HepG2 (cell line): Measurements from ENCODE around the gene DYNC2H1. TPM values are rescaled to one million over a fixed set of nuclear protein-coding genes. Genes with fewer than 3 reads are reported as not detected.

ENCODE experiments used
- ATAC-seq: fragments of 200-7000 bp; cut with Tn5 transposase; 3 replicates; pipeline ENCODE4 v1.9.1; 2020; ENCODE audit warnings: mild to moderate bottlenecking, moderate library complexity
- BruUV-seq: library from RNA; stranded (reverse); fragments of 400-500 nt; replicated peaks from 2 replicates; lab custom pipeline; 2021; lab: Mats Ljungman, UMichigan
- CTCF ChIA-PET: fragments of 300-600 bp; formaldehyde crosslinking; extraction: SDS; loops from one replicate; lab custom pipeline; 2021; ENCODE audit warnings: low total read pairs, inconsistent platforms, low intra/inter-chr PET ratio; lab: Yijun Ruan, JAX
- POLR2A ChIA-PET: fragments of 350-600 bp; sonication (Branson Sonifier 250); formaldehyde crosslinking; loops from one replicate; lab custom pipeline; 2020; ENCODE audit warnings: antibody characterized with exemption, inconsistent platforms; lab: Yijun Ruan, JAX
- DNase-seq: peaks from one replicate; pipeline ENCODE4 v3.0.0-alpha.2; 2015; ENCODE audit warnings: low spot score
- FAIRE-seq: peaks from 3 replicates; lab custom pipeline; 2011; peaks lifted over from hg19 to GRCh38; lab: Jason Lieb, UNC
- H2AFZ ChIP-seq: one replicate; pipeline ENCODE4 v1.6.1; 2011; ENCODE audit warnings: low read length, inconsistent platforms
- H3K27ac ChIP-seq: fragments of 300-600 bp; 3 replicates; pipeline ENCODE4 v1.8.0; 2011; ENCODE audit warnings: mixed run types, mild to moderate bottlenecking, mixed read lengths, low read length, inconsistent platforms; ENCODE audit not compliant: insufficient read depth; ENCODE audit errors: extremely low read length
- H3K27me3 ChIP-seq, 2 experiments: fragments of 200-600 bp in 1 of 2; 2 replicates in 1 of 2; 3 replicates in 1 of 2; pipeline versions ENCODE4 v1.6.0 to v1.8.0; 2011; ENCODE audit warnings: low read length in 2 of 2, mild to moderate bottlenecking in 2 of 2, moderate library complexity in 2 of 2, inconsistent platforms in 1 of 2; ENCODE audit not compliant: insufficient read depth in 2 of 2, control insufficient read depth in 1 of 2
- H3K36me3 ChIP-seq, 2 experiments: fragments of 200-600 bp in 1 of 2; replicated peaks in 1 of 2; 2 replicates in 1 of 2; 3 replicates in 1 of 2; pipeline versions ENCODE4 v1.5.1 to v1.8.0; 2011; ENCODE audit warnings: low read length in 2 of 2, inconsistent platforms in 1 of 2; ENCODE audit not compliant: insufficient read depth in 2 of 2, control insufficient read depth in 1 of 2
- H3K4me1 ChIP-seq: 2 replicates; pipeline ENCODE4 v1.5.1; 2012; ENCODE audit warnings: low read length, inconsistent platforms; ENCODE audit not compliant: insufficient read depth
- H3K4me2 ChIP-seq: 2 replicates; pipeline ENCODE4 v1.6.0; 2011; ENCODE audit warnings: low read depth, low read length, inconsistent platforms
- H3K4me3 ChIP-seq, 3 experiments: fragments of 200-600 bp in 1 of 3; sonication (generic), shearing (Covaris generic) in 1 of 3; replicated peaks in 1 of 3; 2 replicates each; pipeline ENCODE4 v1.5.1; 2011 to 2016; ENCODE audit warnings: low read length in 3 of 3, inconsistent platforms in 2 of 3, low read depth in 2 of 3, mild to moderate bottlenecking in 2 of 3, control low read depth in 1 of 3, mixed read lengths in 1 of 3; ENCODE audit not compliant: insufficient read depth in 1 of 3
- H3K79me2 ChIP-seq: one replicate; pipeline ENCODE4 v1.6.1; 2011; ENCODE audit warnings: low read length, inconsistent platforms; ENCODE audit not compliant: insufficient read depth
- H3K9ac ChIP-seq: 2 replicates; pipeline ENCODE4 v1.6.0; 2011; ENCODE audit warnings: mild to moderate bottlenecking, low read depth, low read length, inconsistent platforms; ENCODE audit not compliant: insufficient read depth
- H3K9me3 ChIP-seq: 2 replicates; pipeline ENCODE4 v1.5.1; 2012; ENCODE audit warnings: mild to moderate bottlenecking, low read length
- H4K20me1 ChIP-seq: 2 replicates; pipeline ENCODE4 v1.6.0; 2011; ENCODE audit warnings: inconsistent platforms, mild to moderate bottlenecking, low read length, moderate library complexity; ENCODE audit not compliant: insufficient read depth
- ATF7 ChIP-seq, 2 experiments: fragments of 450-650 bp in 1 of 2; sonication (generic) in 1 of 2; formaldehyde crosslinking in 1 of 2; IDR thresholded peaks; 2 replicates each; pipeline versions ENCODE4 v1.4.0 to v1.6.1; 2016 to 2020; ENCODE audit warnings: antibody characterized with exemption in 1 of 2, mild to moderate bottlenecking in 1 of 2, missing genetic modification reagents in 1 of 2
- KLF11 ChIP-seq: IDR thresholded peaks from 2 replicates; pipeline ENCODE4 v1.6.1; 2016; ENCODE audit warnings: missing compliant biosample characterization
- RNF2 ChIP-seq: fragments of 450-650 bp; conservative IDR thresholded peaks from 2 replicates; pipeline ENCODE4 v1.6.1; 2016; ENCODE audit warnings: low read depth
- TAF15 ChIP-seq: fragments of 200-400 bp; formaldehyde crosslinking; IDR thresholded peaks from one replicate; pipeline ENCODE4 v1.6.1; 2018; ENCODE audit warnings: mild to moderate bottlenecking, low read depth, low read length; ENCODE audit not compliant: poor library complexity, severe bottlenecking
- ZNF337 ChIP-seq: sonication (generic); formaldehyde crosslinking; IDR thresholded peaks from 2 replicates; pipeline ENCODE4 v1.5.1; 2020; ENCODE audit warnings: missing genetic modification reagents, low read depth, mild to moderate bottlenecking, borderline replicate concordance
- WGBS: methylation state at CpG from one replicate; pipeline ENCODE4 v1.1.6; 2017; ENCODE audit warnings: low lambda C conversion rate; 5-methylcytosine and 5-hydroxymethylcytosine counted together
- in situ Hi-C: cut with HindIII; loops from 2 replicates; pipeline ENCODE4 v1.10.0; 2017; ENCODE audit warnings: low pct_unique_long_range_greater_than_20kb; ENCODE audit not compliant: extremely low pct_ligation_motif_present
- intact Hi-C: fragments of 100-400 bp; cut with micrococcal nuclease; formaldehyde crosslinking; loops from one replicate; pipeline ENCODE4 v1.10.0; 2022; ENCODE audit not compliant: unreplicated experiment
- polyA plus RNA-seq, 8 experiments: library from polyadenylated mRNA; depleted of rRNA in 3 of 8; stranded (reverse) in 7 of 8; unstranded in 1 of 8; fragments of >200 nt; fragmentation: Illumina TruSeq in 4 of 8; extraction: Trizol in 4 of 8; gene quantifications; 2 replicates each; pipeline versions ENCODE4 v1.2.1 to v1.2.3, GENCODE V29; 2011 to 2016; ENCODE audit warnings: low read depth in 4 of 8, missing spikeins in 1 of 8, mixed read lengths in 1 of 8; ENCODE audit not compliant: insufficient read depth in 1 of 8
- total RNA-seq, 5 experiments: library from RNA; depleted of rRNA; stranded (reverse); fragments of >200 nt; fragmentation: Illumina TruSeq; extraction: Trizol; gene quantifications; 2 replicates each; pipeline ENCODE4 v1.2.3, GENCODE V29; 2016; ENCODE audit warnings: low read depth in 1 of 5
- TF ChIP-seq, protein P1 (sequence below): sonication (generic); formaldehyde crosslinking; IDR thresholded peaks from 2 replicates; pipeline ENCODE4 v1.5.0; 2020; ENCODE audit warnings: mild to moderate bottlenecking, missing genetic modification reagents

Gene DYNC2H1
- total and polyA plus RNA-seq, 2 of the 13 experiments (the other 11 are each of a cell fraction or from before 2014, with no cell fraction given) = 0.49 to 0.66 TPM

DNA sequence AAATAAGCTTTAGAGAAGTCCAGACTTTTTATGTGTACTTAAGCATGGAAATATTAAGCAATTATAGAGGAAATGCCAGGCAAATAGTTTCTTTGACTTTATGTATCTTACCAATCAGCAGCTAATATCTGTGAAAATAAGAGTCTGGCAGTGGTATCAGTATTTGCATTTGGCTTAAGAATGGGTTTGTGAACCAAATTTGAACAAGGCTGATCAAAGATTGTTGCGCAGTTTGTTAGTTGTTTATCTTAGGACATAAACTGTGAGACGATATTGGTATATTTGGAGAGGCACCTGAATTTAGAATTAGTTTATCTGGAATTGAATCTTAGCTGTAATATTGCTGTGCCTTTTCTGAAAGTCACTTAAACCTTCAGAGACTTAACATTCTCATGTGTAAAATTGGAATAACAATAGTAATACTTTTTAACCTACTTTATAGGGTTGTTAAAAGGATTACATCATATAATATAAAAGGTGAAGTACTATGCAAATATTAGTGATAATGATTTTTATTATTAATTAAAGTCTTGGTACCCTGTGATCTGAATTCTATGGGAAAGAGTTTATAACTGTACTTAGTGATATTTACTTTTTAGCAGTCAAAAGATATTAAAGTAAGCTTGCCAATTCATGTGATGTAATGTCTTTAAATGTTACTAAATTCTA is 66.4 kb downstream of the DYNC2H1 start:
- no peaks in the 10 kb centered on the region for H3K27me3 ChIP-seq
- TF ChIP-seq TAF15 = no peak
- TF ChIP-seq ATF7 (IDR thresholded peaks at IDR 0.05) = peak; percentile 64
- no peak for TF ChIP-seq ATF7 (CRISPR knock-in tag; IDR thresholded peaks at IDR 0.05)
- TF ChIP-seq RNF2 = no peak
- no peak for TF ChIP-seq ZNF337 (CRISPR knock-in tag)
- TF ChIP-seq, protein P1, sequence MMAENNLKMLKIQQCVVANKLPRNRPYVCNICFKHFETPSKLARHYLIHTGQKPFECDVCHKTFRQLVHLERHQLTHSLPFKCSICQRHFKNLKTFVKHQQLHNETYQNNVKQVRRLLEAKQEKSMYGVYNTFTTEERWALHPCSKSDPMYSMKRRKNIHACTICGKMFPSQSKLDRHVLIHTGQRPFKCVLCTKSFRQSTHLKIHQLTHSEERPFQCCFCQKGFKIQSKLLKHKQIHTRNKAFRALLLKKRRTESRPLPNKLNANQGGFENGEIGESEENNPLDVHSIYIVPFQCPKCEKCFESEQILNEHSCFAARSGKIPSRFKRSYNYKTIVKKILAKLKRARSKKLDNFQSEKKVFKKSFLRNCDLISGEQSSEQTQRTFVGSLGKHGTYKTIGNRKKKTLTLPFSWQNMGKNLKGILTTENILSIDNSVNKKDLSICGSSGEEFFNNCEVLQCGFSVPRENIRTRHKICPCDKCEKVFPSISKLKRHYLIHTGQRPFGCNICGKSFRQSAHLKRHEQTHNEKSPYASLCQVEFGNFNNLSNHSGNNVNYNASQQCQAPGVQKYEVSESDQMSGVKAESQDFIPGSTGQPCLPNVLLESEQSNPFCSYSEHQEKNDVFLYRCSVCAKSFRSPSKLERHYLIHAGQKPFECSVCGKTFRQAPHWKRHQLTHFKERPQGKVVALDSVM (CRISPR knock-in tag) = no peak
- no peak for TF ChIP-seq KLF11 (CRISPR knock-in tag)
- no peaks in the 10 kb centered on the region for H3K9me3 ChIP-seq
- ChIA-PET POLR2A (no interaction called here), CTCF (no interaction called here)
- no peaks in the 10 kb centered on the region for H3K4me1 ChIP-seq
- BruUV-seq = no TSS peak
- H3K36me3 ChIP-seq = no peaks in the 10 kb centered on the region
- H4K20me1 ChIP-seq = no peaks in the 10 kb centered on the region
- intact Hi-C loops (no loop called here), in situ Hi-C loops (no loop called here)
- no peak overlapping the region for H3K4me3 ChIP-seq
- no peaks in the 10 kb centered on the region for H3K79me2 ChIP-seq
- H3K4me2 ChIP-seq = no peak overlapping the region
- H3K27ac ChIP-seq = no peak overlapping the region
- 18% methylated on average over 2 of the region's 2 CpGs for WGBS
- DNase-seq = no peak
- no peak overlapping the region for H2AFZ ChIP-seq
- H3K9ac ChIP-seq = no peak overlapping the region
- no peak for ATAC-seq
- FAIRE-seq = no peak
